WTC11 (cell line): ENCODE results near the gene MYO16. TPM values are rescaled to one million over a fixed set of nuclear protein-coding genes. Genes with fewer than 3 reads are reported as not detected.

Experiments
- ATF6 ChIP-seq: sonication (generic); formaldehyde crosslinking; IDR thresholded peaks from 2 replicates; pipeline ENCODE4 v1.8.1; 2023; ENCODE audit warnings: mild to moderate bottlenecking, missing genetic modification reagents
- CDX4 ChIP-seq: fragments of 250-450 bp; sonication (Bioruptor Pico); IDR thresholded peaks from 2 replicates; pipeline ENCODE4 v1.9.0; 2021; ENCODE audit warnings: moderate library complexity, mild to moderate bottlenecking, inconsistent platforms, borderline replicate concordance
- CTCF ChIP-seq: fragments of 200-600 bp; IDR thresholded peaks from 2 replicates; pipeline ENCODE4 v1.8.0; 2022; ENCODE audit warnings: antibody characterized with exemption
- ELF4 ChIP-seq: sonication (generic); formaldehyde crosslinking; IDR thresholded peaks from 2 replicates; pipeline ENCODE4 v1.8.1; 2022; ENCODE audit warnings: low read depth, mild to moderate bottlenecking, moderate library complexity, missing genetic modification reagents
- FOXP4 ChIP-seq: sonication (generic); formaldehyde crosslinking; IDR thresholded peaks from 2 replicates; pipeline ENCODE4 v1.8.0; 2022; ENCODE audit warnings: mild to moderate bottlenecking, missing genetic modification reagents
- IRF1 ChIP-seq: sonication (generic); formaldehyde crosslinking; IDR thresholded peaks from 2 replicates; pipeline ENCODE4 v1.8.0; 2023; ENCODE audit warnings: missing genetic modification reagents
- IRF2 ChIP-seq: sonication (generic); formaldehyde crosslinking; IDR thresholded peaks from 2 replicates; pipeline ENCODE4 v1.8.0; 2022; ENCODE audit warnings: low read depth, missing genetic modification reagents, borderline replicate concordance
- NR2C2 ChIP-seq: sonication (generic); formaldehyde crosslinking; IDR thresholded peaks from 2 replicates; pipeline ENCODE4 v1.8.0; 2022; ENCODE audit warnings: mild to moderate bottlenecking, missing genetic modification reagents
- NR3C1 ChIP-seq: sonication (generic); formaldehyde crosslinking; conservative IDR thresholded peaks from 2 replicates; pipeline ENCODE4 v1.8.1; 2023; ENCODE audit warnings: low read depth, mild to moderate bottlenecking, missing genetic modification reagents
- STAT6 ChIP-seq: sonication (generic); formaldehyde crosslinking; conservative IDR thresholded peaks from 2 replicates; pipeline ENCODE4 v1.8.1; 2023; ENCODE audit warnings: mild to moderate bottlenecking, low read depth, missing genetic modification reagents, moderate library complexity
- ZBTB21 ChIP-seq: sonication (generic); formaldehyde crosslinking; IDR thresholded peaks from 2 replicates; pipeline ENCODE4 v1.8.1; 2023; ENCODE audit warnings: mild to moderate bottlenecking, missing genetic modification reagents, borderline replicate concordance
- ZNF232 ChIP-seq: sonication (generic); formaldehyde crosslinking; IDR thresholded peaks from 2 replicates; pipeline ENCODE4 v1.8.0; 2022; ENCODE audit warnings: mild to moderate bottlenecking, missing genetic modification reagents
- ZNF396 ChIP-seq: fragments of 250-450 bp; sonication (Bioruptor Pico); IDR thresholded peaks from 2 replicates; pipeline ENCODE4 v1.8.0; 2021; ENCODE audit warnings: mild to moderate bottlenecking, moderate library complexity, borderline replicate concordance
- ZNF425 ChIP-seq: fragments of 250-450 bp; sonication (Bioruptor Pico); conservative IDR thresholded peaks from 2 replicates; pipeline ENCODE4 v1.9.0; 2021; ENCODE audit warnings: mild to moderate bottlenecking
- ZNF512 ChIP-seq: sonication (generic); formaldehyde crosslinking; IDR thresholded peaks from 2 replicates; pipeline ENCODE4 v1.8.1; 2022; ENCODE audit warnings: missing genetic modification reagents, borderline replicate concordance
- total RNA-seq: library from RNA; stranded (reverse); gene quantifications from 3 replicates; pipeline ENCODE4 v1.2.3, GENCODE V29; 2021

MYO16 gene
- total RNA-seq, 1 experiment from 2014 or later = 0.09 TPM

GRCh38 chr13:108643646-108644353 lies 14.4 kb downstream of the MYO16 start (continued):
- no peak for TF ChIP-seq ZBTB21 (CRISPR knock-in tag)
- no peak for TF ChIP-seq ZNF396 (CRISPR knock-in tag)
- no peak for TF ChIP-seq IRF2 (CRISPR knock-in tag)
- no peak for TF ChIP-seq FOXP4 (CRISPR knock-in tag)
- no peak for TF ChIP-seq ELF4 (CRISPR knock-in tag)
- no peak for TF ChIP-seq ZNF512 (CRISPR knock-in tag)
- TF ChIP-seq CDX4 (CRISPR knock-in tag) = no peak
- no peak for TF ChIP-seq IRF1
- no peak for TF ChIP-seq ZNF425 (CRISPR knock-in tag)
- TF ChIP-seq ATF6 = no peak
- TF ChIP-seq STAT6 (CRISPR knock-in tag) = no peak
- TF ChIP-seq CTCF = no peak
- no peak for TF ChIP-seq NR2C2 (CRISPR knock-in tag)
- no peak for TF ChIP-seq NR3C1 (CRISPR knock-in tag)
- no peak for TF ChIP-seq ZNF232 (CRISPR knock-in tag)
